Measurements from ENCODE around the gene MAN2B1. TPM values are rescaled to one million over a fixed set of nuclear protein-coding genes. Genes with fewer than 3 reads are reported as not detected.

MAN2B1 gene
- total and polyA plus RNA-seq, 2 of the 13 experiments (the other 11 are each of a cell fraction or from before 2014, with no cell fraction given), result 23.6 to 23.8 TPM

DNA sequence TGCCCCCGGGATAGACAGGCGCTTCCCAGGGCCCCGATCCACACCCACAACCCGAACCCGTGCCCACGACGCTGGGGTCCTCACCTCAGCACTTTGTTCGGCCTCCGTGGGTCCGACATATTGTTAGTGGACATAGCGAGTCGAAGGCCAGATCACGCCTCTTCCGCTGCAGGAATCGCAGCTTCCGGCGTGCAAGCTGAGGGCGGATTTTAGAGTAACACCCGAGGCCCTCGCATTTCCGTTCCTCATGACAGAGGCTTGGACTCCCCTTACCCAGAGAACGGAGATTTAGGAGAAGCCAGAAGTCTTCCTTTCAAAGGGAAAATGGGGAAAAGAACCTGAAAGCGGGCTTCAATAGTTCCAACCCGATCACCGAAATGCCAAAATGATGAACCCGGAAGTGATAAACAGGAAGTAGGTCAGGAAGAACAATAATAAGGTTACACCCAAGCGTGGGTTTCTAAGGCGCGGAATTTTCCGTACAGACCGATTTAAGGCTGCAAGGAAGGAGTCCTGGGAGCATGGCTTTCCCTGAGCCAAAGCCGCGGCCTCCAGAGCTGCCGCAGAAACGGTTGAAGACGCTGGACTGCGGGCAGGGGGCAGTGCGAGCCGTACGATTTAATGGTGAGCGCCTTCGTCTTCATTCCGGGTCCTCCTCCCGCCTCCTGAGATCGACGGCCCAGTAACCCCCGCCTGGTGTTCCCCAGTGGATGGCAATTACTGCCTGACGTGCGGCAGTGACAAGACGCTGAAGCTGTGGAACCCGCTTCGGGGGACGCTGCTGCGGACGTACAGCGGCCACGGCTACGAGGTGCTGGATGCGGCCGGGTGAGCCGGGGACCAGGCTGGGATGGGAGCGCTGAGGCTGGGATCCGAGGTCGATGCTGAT, 3.0 kb upstream of the MAN2B1 start (continued):
- TF ChIP-seq, protein P1, sequence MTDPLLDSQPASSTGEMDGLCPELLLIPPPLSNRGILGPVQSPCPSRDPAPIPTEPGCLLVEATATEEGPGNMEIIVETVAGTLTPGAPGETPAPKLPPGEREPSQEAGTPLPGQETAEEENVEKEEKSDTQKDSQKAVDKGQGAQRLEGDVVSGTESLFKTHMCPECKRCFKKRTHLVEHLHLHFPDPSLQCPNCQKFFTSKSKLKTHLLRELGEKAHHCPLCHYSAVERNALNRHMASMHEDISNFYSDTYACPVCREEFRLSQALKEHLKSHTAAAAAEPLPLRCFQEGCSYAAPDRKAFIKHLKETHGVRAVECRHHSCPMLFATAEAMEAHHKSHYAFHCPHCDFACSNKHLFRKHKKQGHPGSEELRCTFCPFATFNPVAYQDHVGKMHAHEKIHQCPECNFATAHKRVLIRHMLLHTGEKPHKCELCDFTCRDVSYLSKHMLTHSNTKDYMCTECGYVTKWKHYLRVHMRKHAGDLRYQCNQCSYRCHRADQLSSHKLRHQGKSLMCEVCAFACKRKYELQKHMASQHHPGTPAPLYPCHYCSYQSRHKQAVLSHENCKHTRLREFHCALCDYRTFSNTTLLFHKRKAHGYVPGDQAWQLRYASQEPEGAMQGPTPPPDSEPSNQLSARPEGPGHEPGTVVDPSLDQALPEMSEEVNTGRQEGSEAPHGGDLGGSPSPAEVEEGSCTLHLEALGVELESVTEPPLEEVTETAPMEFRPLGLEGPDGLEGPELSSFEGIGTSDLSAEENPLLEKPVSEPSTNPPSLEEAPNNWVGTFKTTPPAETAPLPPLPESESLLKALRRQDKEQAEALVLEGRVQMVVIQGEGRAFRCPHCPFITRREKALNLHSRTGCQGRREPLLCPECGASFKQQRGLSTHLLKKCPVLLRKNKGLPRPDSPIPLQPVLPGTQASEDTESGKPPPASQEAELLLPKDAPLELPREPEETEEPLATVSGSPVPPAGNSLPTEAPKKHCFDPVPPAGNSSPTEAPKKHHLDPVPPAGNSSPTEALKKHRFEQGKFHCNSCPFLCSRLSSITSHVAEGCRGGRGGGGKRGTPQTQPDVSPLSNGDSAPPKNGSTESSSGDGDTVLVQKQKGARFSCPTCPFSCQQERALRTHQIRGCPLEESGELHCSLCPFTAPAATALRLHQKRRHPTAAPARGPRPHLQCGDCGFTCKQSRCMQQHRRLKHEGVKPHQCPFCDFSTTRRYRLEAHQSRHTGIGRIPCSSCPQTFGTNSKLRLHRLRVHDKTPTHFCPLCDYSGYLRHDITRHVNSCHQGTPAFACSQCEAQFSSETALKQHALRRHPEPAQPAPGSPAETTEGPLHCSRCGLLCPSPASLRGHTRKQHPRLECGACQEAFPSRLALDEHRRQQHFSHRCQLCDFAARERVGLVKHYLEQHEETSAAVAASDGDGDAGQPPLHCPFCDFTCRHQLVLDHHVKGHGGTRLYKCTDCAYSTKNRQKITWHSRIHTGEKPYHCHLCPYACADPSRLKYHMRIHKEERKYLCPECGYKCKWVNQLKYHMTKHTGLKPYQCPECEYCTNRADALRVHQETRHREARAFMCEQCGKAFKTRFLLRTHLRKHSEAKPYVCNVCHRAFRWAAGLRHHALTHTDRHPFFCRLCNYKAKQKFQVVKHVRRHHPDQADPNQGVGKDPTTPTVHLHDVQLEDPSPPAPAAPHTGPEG (CRISPR knock-in tag; IDR thresholded peaks at IDR 0.05), result no peak
- TF ChIP-seq ZNF224 (CRISPR knock-in tag; IDR thresholded peaks at IDR 0.05) (0 out of 2 replicates have a peak, but pooled peaks have one; percentile 57), NCOA1 (CRISPR knock-in tag; IDR thresholded peaks at IDR 0.05) (peak; percentile 26; the same call in 1 of the 2 replicates), SUZ12 (IDR thresholded peaks at IDR 0.05; ENCODE audit: low read depth, low read length) (no peak), SIN3A (IDR thresholded peaks at IDR 0.05; ENCODE audit: borderline replicate concordance, low read depth, low read length) (no peak), EED (CRISPR knock-in tag; IDR thresholded peaks at IDR 0.05) (0 out of 2 replicates have a peak, but pooled peaks have one; percentile 32), ZNF564 (CRISPR knock-in tag; IDR thresholded peaks at IDR 0.05) (0 out of 2 replicates have a peak, but pooled peaks have one; percentile 27), ETV5 (CRISPR knock-in tag; IDR thresholded peaks at IDR 0.05; ENCODE audit: borderline replicate concordance) (no peak), SNRNP70 (IDR thresholded peaks at IDR 0.05; ENCODE audit: low read depth, low read length) (no peak)
- TF ChIP-seq, protein P2, sequence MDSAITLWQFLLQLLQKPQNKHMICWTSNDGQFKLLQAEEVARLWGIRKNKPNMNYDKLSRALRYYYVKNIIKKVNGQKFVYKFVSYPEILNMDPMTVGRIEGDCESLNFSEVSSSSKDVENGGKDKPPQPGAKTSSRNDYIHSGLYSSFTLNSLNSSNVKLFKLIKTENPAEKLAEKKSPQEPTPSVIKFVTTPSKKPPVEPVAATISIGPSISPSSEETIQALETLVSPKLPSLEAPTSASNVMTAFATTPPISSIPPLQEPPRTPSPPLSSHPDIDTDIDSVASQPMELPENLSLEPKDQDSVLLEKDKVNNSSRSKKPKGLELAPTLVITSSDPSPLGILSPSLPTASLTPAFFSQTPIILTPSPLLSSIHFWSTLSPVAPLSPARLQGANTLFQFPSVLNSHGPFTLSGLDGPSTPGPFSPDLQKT (CRISPR knock-in tag; IDR thresholded peaks at IDR 0.05; ENCODE audit: borderline replicate concordance), result no peak
- TF ChIP-seq, protein P3, sequence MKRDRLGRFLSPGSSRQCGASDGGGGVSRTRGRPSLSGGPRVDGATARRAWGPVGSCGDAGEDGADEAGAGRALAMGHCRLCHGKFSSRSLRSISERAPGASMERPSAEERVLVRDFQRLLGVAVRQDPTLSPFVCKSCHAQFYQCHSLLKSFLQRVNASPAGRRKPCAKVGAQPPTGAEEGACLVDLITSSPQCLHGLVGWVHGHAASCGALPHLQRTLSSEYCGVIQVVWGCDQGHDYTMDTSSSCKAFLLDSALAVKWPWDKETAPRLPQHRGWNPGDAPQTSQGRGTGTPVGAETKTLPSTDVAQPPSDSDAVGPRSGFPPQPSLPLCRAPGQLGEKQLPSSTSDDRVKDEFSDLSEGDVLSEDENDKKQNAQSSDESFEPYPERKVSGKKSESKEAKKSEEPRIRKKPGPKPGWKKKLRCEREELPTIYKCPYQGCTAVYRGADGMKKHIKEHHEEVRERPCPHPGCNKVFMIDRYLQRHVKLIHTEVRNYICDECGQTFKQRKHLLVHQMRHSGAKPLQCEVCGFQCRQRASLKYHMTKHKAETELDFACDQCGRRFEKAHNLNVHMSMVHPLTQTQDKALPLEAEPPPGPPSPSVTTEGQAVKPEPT (CRISPR knock-in tag; IDR thresholded peaks at IDR 0.05; ENCODE audit: low read depth), result no peak; the same call in 1 of the 2 replicates
- TF ChIP-seq, protein P4, sequence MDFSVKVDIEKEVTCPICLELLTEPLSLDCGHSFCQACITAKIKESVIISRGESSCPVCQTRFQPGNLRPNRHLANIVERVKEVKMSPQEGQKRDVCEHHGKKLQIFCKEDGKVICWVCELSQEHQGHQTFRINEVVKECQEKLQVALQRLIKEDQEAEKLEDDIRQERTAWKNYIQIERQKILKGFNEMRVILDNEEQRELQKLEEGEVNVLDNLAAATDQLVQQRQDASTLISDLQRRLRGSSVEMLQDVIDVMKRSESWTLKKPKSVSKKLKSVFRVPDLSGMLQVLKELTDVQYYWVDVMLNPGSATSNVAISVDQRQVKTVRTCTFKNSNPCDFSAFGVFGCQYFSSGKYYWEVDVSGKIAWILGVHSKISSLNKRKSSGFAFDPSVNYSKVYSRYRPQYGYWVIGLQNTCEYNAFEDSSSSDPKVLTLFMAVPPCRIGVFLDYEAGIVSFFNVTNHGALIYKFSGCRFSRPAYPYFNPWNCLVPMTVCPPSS (IDR thresholded peaks at IDR 0.05), result no peak

Measured in HepG2 (cell line).